ENCODE measurements around the gene COP1.

COP1 gene

GRCh38 chr1:176167210-176167609 lies 39.9 kb downstream of the COP1 start:
- H3K4me3 ChIP-seq (ENCODE audit: control insufficient read depth, low read depth, low read length), result no peak overlapping the region
- no peak for DNase-seq (ENCODE audit: low read depth)
- no peak for TF ChIP-seq CTCF (conservative IDR thresholded peaks at IDR 0.05; ENCODE audit: control insufficient read depth, insufficient read depth, low read depth, low read length)

- no peak overlapping the region for H3K4me3 ChIP-seq (ENCODE audit: control insufficient read depth, low read depth, low read length)
- no peak for DNase-seq (ENCODE audit: low read depth)
- no peak for TF ChIP-seq CTCF (conservative IDR thresholded peaks at IDR 0.05; ENCODE audit: control insufficient read depth, insufficient read depth, low read depth, low read length)
Measured at GRCh38 chr1:176165573-176165972, 41.5 kb downstream of the COP1 start.

- TF ChIP-seq CTCF (conservative IDR thresholded peaks at IDR 0.05; ENCODE audit: control insufficient read depth, insufficient read depth, low read depth, low read length), result no peak
- DNase-seq (ENCODE audit: low read depth), result no peak
- no peak overlapping the region for H3K4me3 ChIP-seq (ENCODE audit: control insufficient read depth, low read depth, low read length)
Measured at GRCh38 chr1:176164014-176164678, 42.9 kb downstream of the COP1 start.

- no peak for TF ChIP-seq CTCF (conservative IDR thresholded peaks at IDR 0.05; ENCODE audit: control insufficient read depth, insufficient read depth, low read depth, low read length)
- DNase-seq (ENCODE audit: low read depth), result no peak
- H3K4me3 ChIP-seq (ENCODE audit: control insufficient read depth, low read depth, low read length), result no peak overlapping the region
Measured at GRCh38 chr1:176159993-176160392, 47.1 kb downstream of the COP1 start.

- no peak for TF ChIP-seq CTCF (conservative IDR thresholded peaks at IDR 0.05; ENCODE audit: control insufficient read depth, insufficient read depth, low read depth, low read length)
- H3K4me3 ChIP-seq (ENCODE audit: control insufficient read depth, low read depth, low read length), result no peak overlapping the region
- no peak for DNase-seq (ENCODE audit: low read depth)
Measured at GRCh38 chr1:176157995-176158394, 49.1 kb downstream of the COP1 start.

GRCh38 chr1:176149939-176150807 lies 56.9 kb downstream of the COP1 start:
- no peak for DNase-seq (ENCODE audit: low read depth)
- no peak overlapping the region for H3K4me3 ChIP-seq (ENCODE audit: control insufficient read depth, low read depth, low read length)
- TF ChIP-seq CTCF (conservative IDR thresholded peaks at IDR 0.05; ENCODE audit: control insufficient read depth, insufficient read depth, low read depth, low read length), result no peak
